SU-DHL-6 (cell line): ENCODE results near the gene TCEA3.
A peak's percentile ranks its signal among the peaks of the same experiment; 100 is the strongest.

Source experiments
- H2AFZ ChIP-seq: fragments of 200-600 bp; sonication (generic); 2 replicates; pipeline ENCODE4 v1.6.1; 2014; ENCODE audit warnings: low read depth, mild to moderate bottlenecking, moderate library complexity, mixed read lengths, antibody characterized with exemption, low read length; ENCODE audit not compliant: severe bottlenecking
- H3F3A ChIP-seq: fragments of 200-600 bp; shearing (Covaris generic); 2 replicates; pipeline ENCODE4 v1.6.0; 2016; ENCODE audit warnings: antibody characterized with exemption, mild to moderate bottlenecking; ENCODE audit not compliant: insufficient read depth
- H3K27ac ChIP-seq: fragments of 200-600 bp; sonication (generic); 2 replicates; pipeline ENCODE4 v1.5.1; 2016; ENCODE audit warnings: low read depth, mild to moderate bottlenecking, low read length, moderate library complexity, mixed read lengths
- H3K27me3 ChIP-seq: fragments of 200-600 bp; sonication (generic), shearing (Covaris generic); 2 replicates; pipeline ENCODE4 v1.6.0; 2014; ENCODE audit warnings: mild to moderate bottlenecking, low read length
- H3K36me3 ChIP-seq: fragments of 200-600 bp; sonication (generic); 2 replicates; pipeline ENCODE4 v1.6.1; 2014; ENCODE audit warnings: mild to moderate bottlenecking, low read length, mixed read lengths
- H3K4me2 ChIP-seq: fragments of 300-600, 200-600 bp; shearing (Covaris generic), sonication (generic); 2 replicates; pipeline ENCODE4 v1.6.0; 2014; ENCODE audit warnings: low read length, low read depth, mild to moderate bottlenecking; ENCODE audit not compliant: poor library complexity, severe bottlenecking
- H3K4me3 ChIP-seq: fragments of 200-600 bp; sonication (generic); 2 replicates; pipeline ENCODE4 v1.5.1; 2014; ENCODE audit warnings: antibody characterized with exemption, low read length, mild to moderate bottlenecking, mixed read lengths; ENCODE audit not compliant: insufficient read depth, poor library complexity, severe bottlenecking
- H3K79me2 ChIP-seq: fragments of 200-600 bp; sonication (generic); 2 replicates; pipeline ENCODE4 v1.6.1; 2014; ENCODE audit warnings: mild to moderate bottlenecking, low read length, moderate library complexity; ENCODE audit not compliant: insufficient read depth
- H3K9ac ChIP-seq: fragments of 200-600 bp; sonication (generic); 2 replicates; pipeline ENCODE4 v1.7.0; 2014; ENCODE audit warnings: mild to moderate bottlenecking, low read length
- H3K9me2 ChIP-seq: fragments of 200-600 bp; sonication (generic); replicated peaks from 2 replicates; pipeline ENCODE4 v1.6.1; 2014; ENCODE audit warnings: low read length; ENCODE audit not compliant: insufficient read depth
- H3K9me3 ChIP-seq: fragments of 200-600 bp; sonication (generic); 2 replicates; pipeline ENCODE4 v1.6.1; 2014; ENCODE audit warnings: low read length, mixed read lengths; ENCODE audit not compliant: insufficient read depth
- H4K20me1 ChIP-seq: fragments of 200-600 bp; sonication (generic); 2 replicates; pipeline ENCODE4 v1.6.1; 2014; ENCODE audit warnings: low read depth, mild to moderate bottlenecking, antibody characterized with exemption, low read length, moderate library complexity, mixed read lengths
- EZH2phosphoT487 ChIP-seq: fragments of 200-600 bp; sonication (generic), shearing (Covaris generic); conservative IDR thresholded peaks from 2 replicates; pipeline ENCODE4 v1.6.1; 2018; ENCODE audit warnings: mild to moderate bottlenecking, antibody characterized with exemption, low read length, moderate library complexity, mixed read lengths
- TF ChIP-seq, protein P1 (sequence below): fragments of 200-600 bp; sonication (generic); IDR thresholded peaks from one replicate; pipeline ENCODE4 v1.5.1; 2017; ENCODE audit warnings: antibody characterized with exemption, mild to moderate bottlenecking, low read length, moderate library complexity; ENCODE audit not compliant: insufficient read depth, poor library complexity, severe bottlenecking

The TCEA3 gene

DNA sequence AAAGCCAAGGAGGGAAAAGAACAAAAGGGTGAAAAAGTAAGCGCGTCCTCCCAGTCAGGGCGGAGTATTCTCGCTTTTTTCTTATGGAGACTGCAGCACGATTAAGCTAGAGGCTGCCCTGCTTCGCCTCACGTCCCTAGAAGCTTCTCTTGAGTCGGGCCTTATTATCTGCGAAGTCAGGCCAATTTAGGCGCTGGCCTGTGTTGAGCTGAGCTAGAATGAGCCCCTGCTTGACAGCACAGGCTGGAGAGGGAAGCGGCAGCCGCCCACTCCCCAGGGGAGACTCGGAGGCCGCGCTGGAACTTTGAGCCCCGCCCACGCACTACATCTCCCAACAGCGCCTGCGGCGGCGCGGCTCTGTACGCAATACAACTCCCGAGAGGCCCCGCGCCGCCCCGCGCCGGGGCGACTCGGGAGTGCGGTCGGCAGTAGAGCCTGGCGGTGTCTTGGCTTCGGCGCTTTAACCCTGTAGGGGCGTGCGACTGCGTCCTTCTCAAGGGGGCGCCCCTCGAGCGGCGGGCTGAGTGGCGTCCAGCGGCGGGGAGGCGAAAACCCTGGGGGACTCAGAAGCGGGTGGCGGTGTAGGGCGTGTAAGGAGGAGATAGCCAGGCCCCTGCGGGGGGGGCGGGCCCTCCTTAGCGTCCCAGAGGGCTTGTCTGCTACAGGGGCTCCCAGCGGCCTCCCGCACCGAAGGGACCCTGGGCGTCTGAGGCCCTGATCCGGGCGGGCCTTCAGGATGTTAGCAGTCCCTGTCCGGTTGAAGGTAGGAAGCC lies 55.8 kb downstream of the TCEA3 start:
- Histone ChIP-seq H3K36me3 (peaks cover 9% of the 10 kb centered on the region; the same call in 1 of the 2 replicates), H3K4me2 (peak overlapping the region; percentile 85), H3K79me2 (0 out of 2 replicates have a peak, but pooled peaks cover 5% of the 10 kb centered on the region), H3K9me2 (no peaks in the 10 kb centered on the region), H3K9ac (peak overlapping the region; percentile 79), H3F3A (peaks cover 3% of the 10 kb centered on the region; the same call in 1 of the 2 replicates), H3K4me3 (peak overlapping the region; percentile 82), H3K9me3 (peaks cover 11% of the 10 kb centered on the region; the same call in 1 of the 2 replicates), H3K27ac (peak overlapping the region; percentile 91), H2AFZ (peak overlapping the region; percentile 94), H3K27me3 (no peaks in the 10 kb centered on the region), H4K20me1 (no peaks in the 10 kb centered on the region)
- no peak for TF ChIP-seq EZH2phosphoT487
- TF ChIP-seq, protein P1, sequence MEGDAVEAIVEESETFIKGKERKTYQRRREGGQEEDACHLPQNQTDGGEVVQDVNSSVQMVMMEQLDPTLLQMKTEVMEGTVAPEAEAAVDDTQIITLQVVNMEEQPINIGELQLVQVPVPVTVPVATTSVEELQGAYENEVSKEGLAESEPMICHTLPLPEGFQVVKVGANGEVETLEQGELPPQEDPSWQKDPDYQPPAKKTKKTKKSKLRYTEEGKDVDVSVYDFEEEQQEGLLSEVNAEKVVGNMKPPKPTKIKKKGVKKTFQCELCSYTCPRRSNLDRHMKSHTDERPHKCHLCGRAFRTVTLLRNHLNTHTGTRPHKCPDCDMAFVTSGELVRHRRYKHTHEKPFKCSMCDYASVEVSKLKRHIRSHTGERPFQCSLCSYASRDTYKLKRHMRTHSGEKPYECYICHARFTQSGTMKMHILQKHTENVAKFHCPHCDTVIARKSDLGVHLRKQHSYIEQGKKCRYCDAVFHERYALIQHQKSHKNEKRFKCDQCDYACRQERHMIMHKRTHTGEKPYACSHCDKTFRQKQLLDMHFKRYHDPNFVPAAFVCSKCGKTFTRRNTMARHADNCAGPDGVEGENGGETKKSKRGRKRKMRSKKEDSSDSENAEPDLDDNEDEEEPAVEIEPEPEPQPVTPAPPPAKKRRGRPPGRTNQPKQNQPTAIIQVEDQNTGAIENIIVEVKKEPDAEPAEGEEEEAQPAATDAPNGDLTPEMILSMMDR, result no peak

DNA sequence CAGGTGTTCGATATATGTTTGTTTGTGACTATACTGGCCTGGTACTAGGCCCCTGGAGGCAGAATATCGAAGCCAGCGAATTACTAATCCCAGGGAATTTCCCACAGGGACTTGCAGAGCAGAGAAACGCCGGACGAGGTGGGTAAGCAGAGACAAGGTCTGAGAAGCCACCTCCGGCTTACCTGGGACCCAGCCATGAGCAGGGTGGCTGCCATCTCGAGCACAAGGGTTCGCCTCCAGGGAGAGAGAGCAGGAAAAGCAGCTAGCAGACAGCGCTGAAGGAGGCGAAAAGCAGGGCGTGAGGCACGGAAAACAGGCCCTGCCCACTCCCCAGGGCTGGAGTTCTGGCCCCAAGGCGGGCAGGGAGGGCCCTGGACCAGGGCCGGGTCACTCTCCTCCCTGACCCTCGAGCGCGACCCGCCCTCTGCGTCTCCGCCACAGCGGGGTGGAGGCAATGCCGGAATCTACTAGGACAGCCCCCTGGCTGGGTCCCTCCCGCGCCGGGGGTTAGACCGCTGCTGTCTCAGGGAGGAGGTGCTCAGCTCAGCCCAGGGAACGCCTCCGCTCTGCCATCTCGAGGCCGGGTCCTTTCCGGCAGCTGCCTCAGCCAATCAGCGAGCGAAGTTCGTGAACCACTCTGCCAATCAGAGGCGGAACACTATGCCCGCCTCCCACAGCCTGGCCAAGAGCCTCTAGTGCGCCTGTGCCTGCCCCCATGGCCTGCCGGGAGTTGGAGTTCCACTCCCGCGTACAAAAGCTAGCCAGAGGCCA lies 56.6 kb downstream of the TCEA3 start:
- Histone ChIP-seq H2AFZ (peak overlapping the region; percentile 94), H3F3A (peaks cover 3% of the 10 kb centered on the region; the same call in 1 of the 2 replicates), H3K9me2 (no peaks in the 10 kb centered on the region), H3K4me2 (peak overlapping the region; percentile 91), H4K20me1 (no peaks in the 10 kb centered on the region), H3K36me3 (peaks cover 15% of the 10 kb centered on the region), H3K27me3 (no peaks in the 10 kb centered on the region), H3K79me2 (0 out of 2 replicates have a peak, but pooled peaks cover 5% of the 10 kb centered on the region), H3K4me3 (peak overlapping the region; percentile 86), H3K9ac (peak overlapping the region; percentile 79), H3K27ac (peak overlapping the region; percentile 91), H3K9me3 (peaks cover 17% of the 10 kb centered on the region; the same call in 1 of the 2 replicates)
- no peak for TF ChIP-seq EZH2phosphoT487
- TF ChIP-seq, protein P1, result no peak

GRCh38 chr1:23367451-23367790 lies 57.1 kb downstream of the TCEA3 start:
- peak overlapping the region; percentile 86 for H3K4me3 ChIP-seq
- TF ChIP-seq EZH2phosphoT487, result no peak
- TF ChIP-seq, protein P1, result no peak

More at GRCh38 chr1:23367451-23367790, 57.1 kb downstream of the TCEA3 start:
- peak overlapping the region; percentile 79 for H3K9ac ChIP-seq
- peaks cover 21% of the 10 kb centered on the region for H3K36me3 ChIP-seq
- peaks cover 3% of the 10 kb centered on the region; the same call in 1 of the 2 replicates for H3F3A ChIP-seq
- H3K27ac ChIP-seq, result peak overlapping the region; percentile 23; the same call in 1 of the 2 replicates
- H4K20me1 ChIP-seq, result no peaks in the 10 kb centered on the region
- H2AFZ ChIP-seq, result peak overlapping the region; percentile 91
- H3K79me2 ChIP-seq, result 0 out of 2 replicates have a peak, but pooled peaks cover 5% of the 10 kb centered on the region
- peaks cover 23% of the 10 kb centered on the region; the same call in 1 of the 2 replicates for H3K9me3 ChIP-seq
- peak overlapping the region; percentile 91 for H3K4me2 ChIP-seq
- H3K9me2 ChIP-seq, result no peaks in the 10 kb centered on the region
- no peaks in the 10 kb centered on the region for H3K27me3 ChIP-seq
